ENCODE results near the gene EN1. TPM values are rescaled to one million over a fixed set of nuclear protein-coding genes. Genes with fewer than 3 reads are reported as not detected.

The EN1 gene
- total and polyA plus RNA-seq, 2 donors (not counting 3 experiments of a cell fraction or from before 2014, with no cell fraction given): not detected

DNA sequence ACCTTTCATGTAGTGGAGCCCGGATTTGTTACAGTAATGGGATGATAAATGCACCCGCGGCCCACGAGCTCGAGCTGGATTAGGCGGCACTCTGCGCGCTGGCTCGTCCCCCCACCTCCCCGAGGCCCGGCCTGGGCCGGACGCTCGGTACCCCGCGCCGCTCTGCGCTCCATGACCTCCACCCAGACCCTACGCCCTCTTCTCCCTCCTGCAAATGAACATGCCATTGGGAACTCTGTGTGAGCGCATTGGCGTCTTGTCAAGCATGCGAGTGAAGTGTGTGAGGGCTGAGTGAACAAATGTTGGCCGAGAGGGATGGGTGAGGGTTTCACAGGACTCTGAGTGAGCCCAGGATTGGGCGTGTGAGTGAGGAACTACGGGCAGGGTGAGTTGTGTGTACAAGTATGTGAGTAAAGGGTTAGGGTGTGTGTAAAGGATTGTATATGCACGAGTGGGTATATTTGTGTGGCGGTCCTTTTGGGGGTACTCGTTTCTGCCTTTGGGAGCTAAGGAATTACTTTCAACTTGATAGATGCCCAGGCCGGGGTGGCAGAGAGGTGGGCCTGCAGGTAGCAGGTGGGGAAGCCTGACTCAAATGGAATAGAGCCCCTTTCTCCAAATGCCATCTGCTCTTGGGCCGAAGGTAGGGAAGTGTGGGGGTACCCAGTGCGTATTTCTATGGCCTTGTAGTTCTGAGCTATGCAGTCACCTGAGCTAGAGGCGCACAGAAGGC lies 2.9 kb upstream of the EN1 start:
- Histone ChIP-seq H3K4me3 (replicated peaks in 1 of 3; ENCODE audit: insufficient read depth in 1 of 3, low read depth in 1 of 3, low read length in 3 of 3) (no peak overlapping the region), H3K27ac (ENCODE audit: insufficient read depth, low read depth, low read length) (no peak overlapping the region), H3K79me2 (ENCODE audit: control insufficient read depth, insufficient read depth, low read length) (no peaks in the 10 kb centered on the region), H3K9ac (replicated peaks; ENCODE audit: extremely low read depth, insufficient read depth, low read length) (no peak overlapping the region), H4K20me1 (replicated peaks; ENCODE audit: control insufficient read depth, extremely low read depth, insufficient read depth, low read length) (no peaks in the 10 kb centered on the region), H3K4me2 (ENCODE audit: insufficient read depth, low read length) (no peak overlapping the region), H3K9me3 (replicated peaks; ENCODE audit: control insufficient read depth, insufficient read depth, low read length) (no peaks in the 10 kb centered on the region), H3K4me1 (ENCODE audit: control insufficient read depth, extremely low read depth, insufficient read depth, low read length) (peaks cover 6% of the 10 kb centered on the region), H2AFZ (ENCODE audit: low read depth, low read length) (no peak overlapping the region), H3K27me3 (ENCODE audit: control insufficient read depth in 2 of 2, insufficient read depth in 2 of 2, low read length in 2 of 2) (peaks cover 88 to 95% of the 10 kb centered on the region in 2 experiments), H3K36me3 (ENCODE audit: control insufficient read depth in 2 of 2, extremely low read depth in 1 of 2, insufficient read depth in 2 of 2, low read length in 2 of 2) (no peaks in the 10 kb centered on the region), H3K9me1 (replicated peaks; ENCODE audit: control insufficient read depth, extremely low read depth, insufficient read depth, low read length) (no peaks in the 10 kb centered on the region)
- dilution Hi-C loops (cut with MboI; ENCODE audit: extremely low pct_ligation_motif_present, low sequenced_read_pairs) (no loop called here), intact Hi-C loops (cut with micrococcal nuclease) (loop anchor here (10.0 kb wide), 1 partner anchor 476 kb away; no protein-coding TSS in a partner anchor)
- DNase-seq (ENCODE audit: low read depth, low spot score) (no peak), FAIRE-seq (no peak)
- ChIA-PET POLR2A (no interaction called here), CTCF (interaction anchor here (3.2 to 4.2 kb wide), 2 partner anchors 628 to 803 kb away, joined by 14 to 21 read pairs; no protein-coding TSS in a partner anchor)
- no peak for TF ChIP-seq FOS (IDR thresholded peaks at IDR 0.05; ENCODE audit: borderline replicate concordance, insufficient read depth, low read length)
- no TSS peak for BruUV-seq (replicated peaks)

DNA sequence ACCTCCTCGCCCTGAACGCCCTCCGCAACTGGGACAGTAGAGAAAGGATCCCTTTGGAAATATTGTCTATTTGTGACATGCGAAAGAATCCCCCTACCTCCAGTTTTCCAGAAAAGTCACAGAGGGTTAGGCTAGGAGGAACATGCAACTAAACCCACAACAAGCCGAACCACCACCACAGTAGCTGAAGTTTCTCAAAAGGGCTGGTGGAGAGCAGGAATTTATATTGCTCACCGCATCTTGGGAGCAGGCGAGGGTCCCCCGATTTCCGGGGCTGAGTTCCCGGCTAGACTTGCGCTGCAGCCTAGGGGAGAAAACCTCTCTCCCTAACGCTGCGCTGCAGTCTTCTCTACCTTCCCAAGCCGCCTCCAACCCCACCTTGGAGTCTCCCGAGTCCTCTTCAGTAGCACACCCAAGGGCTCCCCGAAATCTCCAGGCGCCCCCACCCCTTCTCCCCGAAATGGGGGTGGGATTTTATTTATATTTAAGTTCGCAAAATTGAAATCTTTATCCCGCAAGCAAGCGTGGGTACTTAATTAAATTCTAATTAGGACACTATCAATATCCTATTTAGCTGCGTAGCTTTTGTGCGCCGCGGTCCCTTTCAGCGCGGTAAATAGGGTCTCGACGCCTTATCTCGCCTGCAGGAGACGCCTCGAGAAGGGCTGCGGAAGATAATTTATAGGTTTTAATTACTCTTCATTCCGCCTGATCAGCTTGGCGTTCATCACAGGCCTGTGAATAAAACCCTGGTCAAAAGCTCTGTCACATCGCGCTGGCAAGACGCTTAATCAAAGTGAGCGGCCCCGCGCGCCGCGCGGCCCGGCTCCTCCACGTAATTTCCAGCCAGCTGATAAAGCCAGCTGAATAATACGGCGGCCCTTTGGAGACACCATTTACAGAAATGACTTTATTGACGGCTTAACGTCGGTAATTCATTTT lies 2.0 kb upstream of the EN1 start:
- Histone ChIP-seq H4K20me1 (replicated peaks; ENCODE audit: control insufficient read depth, extremely low read depth, insufficient read depth, low read length) (no peaks in the 10 kb centered on the region), H3K9ac (replicated peaks; ENCODE audit: extremely low read depth, insufficient read depth, low read length) (no peak overlapping the region), H3K9me3 (replicated peaks; ENCODE audit: control insufficient read depth, insufficient read depth, low read length) (no peaks in the 10 kb centered on the region), H3K4me2 (ENCODE audit: insufficient read depth, low read length) (no peak overlapping the region), H3K4me1 (ENCODE audit: control insufficient read depth, extremely low read depth, insufficient read depth, low read length) (peaks cover 4% of the 10 kb centered on the region), H3K36me3 (ENCODE audit: control insufficient read depth in 2 of 2, extremely low read depth in 1 of 2, insufficient read depth in 2 of 2, low read length in 2 of 2) (no peaks in the 10 kb centered on the region), H3K27me3 (ENCODE audit: control insufficient read depth in 2 of 2, insufficient read depth in 2 of 2, low read length in 2 of 2) (peaks cover 88 to 95% of the 10 kb centered on the region in 2 experiments), H2AFZ (ENCODE audit: low read depth, low read length) (no peak overlapping the region), H3K4me3 (replicated peaks in 1 of 3; ENCODE audit: insufficient read depth in 1 of 3, low read depth in 1 of 3, low read length in 3 of 3) (no peak overlapping the region), H3K79me2 (ENCODE audit: control insufficient read depth, insufficient read depth, low read length) (no peaks in the 10 kb centered on the region), H3K27ac (ENCODE audit: insufficient read depth, low read depth, low read length) (no peak overlapping the region), H3K9me1 (replicated peaks; ENCODE audit: control insufficient read depth, extremely low read depth, insufficient read depth, low read length) (no peaks in the 10 kb centered on the region)
- TF ChIP-seq GATA2 (IDR thresholded peaks at IDR 0.05; ENCODE audit: insufficient read depth, insufficient read length, low read depth, low read length): no peak
- TF ChIP-seq EZH2 (IDR thresholded peaks at IDR 0.05; ENCODE audit: borderline replicate concordance, low read depth, low read length, severe bottlenecking): peak; percentile 82
- DNase-seq (ENCODE audit: low read depth, low spot score) (no peak), FAIRE-seq (no peak)
- intact Hi-C loops (cut with micrococcal nuclease) (loop anchor here (10.0 kb wide), 1 partner anchor 475 kb away; no protein-coding TSS in a partner anchor), dilution Hi-C loops (cut with MboI; ENCODE audit: extremely low pct_ligation_motif_present, low sequenced_read_pairs) (no loop called here)
- no TSS peak for BruUV-seq (replicated peaks)
- CTCF ChIA-PET: interaction anchor here (1.2 to 4.2 kb wide), 4 partner anchors 9 to 802 kb away, joined by 3 to 21 read pairs (median 10); no protein-coding TSS in a partner anchor
- POLR2A ChIA-PET: no interaction called here

Measured in endothelial cell of umbilical vein (primary cell).